Stimulated activated CD8-positive, alpha-beta memory T cell treated with anti-CD3 and anti-CD28 coated beads, Interleukin-12 subunit alpha, Interleukin-12 subunit beta, amount 100 ng/mL, for 24 hours (primary cell): Measurements from ENCODE around the gene ZNF234.
"Not testable (repeated sequence)": the region's sequence is repeated elsewhere in the genome, so short reads cannot be mapped to it uniquely, and the experiment has no call there.

ENCODE experiments used
- DNase-seq: peaks from one replicate; pipeline ENCODE4 v3.0.0-alpha.2; 2020; ENCODE audit errors: extremely low read depth

ZNF234 gene

DNA sequence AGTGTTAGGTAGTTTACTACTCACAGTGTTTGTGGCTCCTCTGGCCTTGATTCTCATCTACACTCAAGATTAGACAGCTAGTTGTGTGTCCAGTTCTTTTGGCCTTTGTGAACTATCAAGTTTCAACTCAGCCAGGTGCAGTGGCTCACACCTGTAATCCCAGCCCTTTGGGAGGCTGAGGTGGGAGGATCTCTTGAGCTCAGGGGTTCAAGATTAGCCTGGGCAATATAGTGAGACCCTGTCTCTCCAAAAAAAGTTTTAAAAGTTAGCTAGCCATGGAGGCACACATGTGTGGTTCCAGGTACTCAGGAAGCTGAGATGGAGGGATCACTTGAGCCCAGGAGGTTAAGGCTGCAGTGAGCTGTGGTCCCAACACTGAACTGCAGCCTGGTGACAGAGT lies 39.6 kb downstream of the ZNF234 start:
- DNase-seq: no peak

DNA sequence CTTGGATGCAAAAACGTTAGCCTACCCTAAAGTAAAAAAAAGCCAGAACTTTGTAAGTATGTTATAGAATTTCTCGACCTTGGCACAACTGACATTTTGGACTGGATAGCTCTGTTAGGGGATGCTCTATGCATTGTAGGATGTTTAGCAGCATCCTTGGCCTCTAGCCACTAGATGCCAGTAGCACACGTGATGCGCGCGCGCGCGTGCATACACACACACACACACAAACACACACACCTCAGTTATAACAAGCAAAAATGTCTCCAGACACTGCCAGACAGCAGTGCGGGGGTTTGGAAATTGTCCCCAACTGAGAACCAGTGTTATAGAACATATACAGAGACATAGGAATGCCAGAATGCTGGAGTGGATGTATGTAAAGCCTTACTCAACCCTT lies 40.8 kb downstream of the ZNF234 start:
- DNase-seq: no peak

DNA sequence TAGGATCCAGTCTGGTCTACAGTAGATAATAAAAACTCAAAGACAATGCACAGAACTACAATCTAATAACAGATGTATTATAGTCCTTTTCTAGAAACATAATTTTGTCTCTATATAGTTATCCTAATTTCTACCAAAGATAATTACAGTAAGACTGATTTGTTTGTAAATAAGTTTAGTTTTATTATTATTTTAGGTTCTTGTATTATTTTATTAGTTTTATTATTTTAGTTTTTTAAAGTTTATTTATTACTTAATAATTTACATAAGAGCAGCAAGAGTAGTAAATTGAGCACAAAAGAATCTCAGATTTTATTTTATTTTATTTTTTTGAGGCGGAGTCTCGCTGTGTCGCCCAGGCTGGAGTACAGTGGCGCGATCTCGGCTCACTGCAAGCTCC lies 48.7 kb downstream of the ZNF234 start:
- no peak for DNase-seq

DNA sequence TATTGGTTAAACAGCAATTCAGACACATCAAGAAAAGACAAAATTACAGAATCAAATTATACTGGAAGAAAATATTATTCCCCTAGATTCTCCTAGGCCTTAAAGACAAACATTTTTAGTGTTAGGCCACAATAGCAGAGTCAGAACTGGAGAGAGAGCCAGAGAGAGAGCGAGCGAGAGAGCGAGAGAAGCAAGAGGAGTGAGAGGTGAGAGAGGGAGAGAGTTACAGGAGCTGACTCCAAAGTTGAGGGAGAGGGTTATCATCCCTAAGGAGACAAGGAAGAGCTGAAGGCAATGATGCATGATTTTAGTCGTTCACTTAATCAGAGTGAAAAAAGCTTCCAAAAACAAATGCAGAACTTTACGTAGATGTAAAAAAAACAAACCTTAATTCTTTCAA lies 50.8 kb downstream of the ZNF234 start:
- DNase-seq: no peak

DNA sequence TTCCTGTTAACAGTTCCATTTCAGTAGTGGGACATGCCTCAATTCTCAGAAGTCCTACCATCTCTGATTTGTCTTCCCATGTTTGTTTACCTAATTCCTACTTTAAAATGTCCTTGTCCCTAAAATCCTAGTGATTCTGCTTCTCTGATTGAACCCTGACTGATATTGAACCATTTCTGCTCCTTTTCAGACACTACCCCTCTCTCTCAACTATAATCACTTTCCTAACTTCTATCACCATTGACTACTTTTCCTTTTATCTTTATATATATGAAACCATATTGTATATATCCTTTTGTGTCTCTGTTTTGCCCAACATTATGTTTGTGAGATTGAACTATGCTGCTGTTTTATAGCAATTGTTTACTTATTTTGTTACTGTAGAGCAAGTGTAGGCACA lies 55.4 kb downstream of the ZNF234 start:
- DNase-seq: no peak

DNA sequence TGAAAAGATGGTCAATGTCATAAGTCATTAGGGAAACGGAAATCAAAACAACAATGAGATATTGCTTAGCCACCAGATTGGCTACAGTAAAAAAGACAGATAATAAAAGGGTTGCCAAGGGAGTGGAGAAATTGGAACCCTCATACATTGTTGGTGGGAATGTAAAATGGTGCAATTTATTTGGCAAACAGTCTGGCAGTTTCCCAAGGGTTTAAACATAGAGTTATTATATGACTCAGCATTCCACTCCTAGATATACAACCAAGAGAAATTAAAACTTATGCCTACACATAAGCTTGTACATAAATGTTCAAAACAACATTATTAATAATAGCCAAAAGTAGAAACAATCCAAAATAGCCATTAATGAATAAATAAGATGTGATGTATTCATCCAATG lies 61.1 kb downstream of the ZNF234 start:
- DNase-seq: no peak

DNA sequence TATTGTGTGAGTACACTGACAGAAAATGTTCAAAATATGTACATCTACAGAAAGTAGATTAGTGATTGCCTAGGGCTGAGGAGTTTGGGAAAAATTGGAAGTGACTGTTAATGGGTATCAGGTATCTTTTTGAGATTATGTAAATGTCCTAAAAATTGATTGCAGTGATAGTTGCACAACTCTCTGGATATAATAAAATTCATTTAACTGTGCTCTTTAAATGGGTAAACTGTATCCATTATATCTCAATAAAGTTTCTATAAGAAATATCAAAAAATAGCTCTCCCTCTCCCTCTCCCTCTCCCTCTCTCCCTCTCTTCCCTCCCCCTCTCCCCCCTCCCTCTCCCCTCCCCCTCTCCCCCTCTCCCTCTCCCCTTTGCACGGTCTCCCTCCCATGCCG lies 61.6 kb downstream of the ZNF234 start:
- DNase-seq: no peak

DNA sequence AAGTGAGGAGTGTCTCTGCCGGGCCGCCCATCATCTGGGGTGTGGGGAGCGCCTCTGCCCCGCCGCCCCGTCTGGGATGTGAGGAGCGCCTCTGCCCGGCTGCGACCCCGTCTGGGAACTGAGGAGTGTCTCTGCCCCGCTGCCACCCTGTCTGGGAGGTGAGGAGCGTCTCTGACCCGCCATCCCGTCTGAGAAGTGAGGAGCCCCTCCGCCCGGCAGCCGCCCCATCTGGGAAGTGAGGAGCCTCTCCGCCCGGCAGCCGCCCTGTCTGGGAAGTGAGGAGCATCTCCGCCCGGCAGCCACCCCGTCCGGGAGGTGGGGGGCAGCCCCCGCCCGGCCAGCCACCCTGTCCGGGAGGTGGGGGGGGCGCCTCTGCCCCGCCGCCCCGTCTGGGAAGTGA lies 62.5 kb downstream of the ZNF234 start:
- DNase-seq: not testable (repeated sequence)

DNA sequence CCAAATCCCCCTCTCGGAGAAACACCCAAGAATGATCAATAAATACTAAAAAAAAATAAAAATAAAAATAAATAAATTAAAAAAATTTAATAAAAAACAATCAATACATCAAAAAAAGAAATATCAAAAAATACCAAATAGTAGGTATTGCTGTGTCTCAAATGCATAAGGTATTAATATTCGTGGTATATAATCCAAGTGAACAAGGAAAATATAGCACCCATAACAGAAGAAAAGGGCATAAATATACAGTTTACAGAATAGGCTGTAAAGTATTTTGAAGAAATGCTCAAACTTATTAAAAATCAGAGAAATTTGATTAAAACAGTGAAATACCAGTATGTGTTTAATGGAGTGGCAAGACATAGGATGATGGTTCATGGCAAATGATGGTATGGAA lies 63.4 kb downstream of the ZNF234 start:
- DNase-seq: no peak

DNA sequence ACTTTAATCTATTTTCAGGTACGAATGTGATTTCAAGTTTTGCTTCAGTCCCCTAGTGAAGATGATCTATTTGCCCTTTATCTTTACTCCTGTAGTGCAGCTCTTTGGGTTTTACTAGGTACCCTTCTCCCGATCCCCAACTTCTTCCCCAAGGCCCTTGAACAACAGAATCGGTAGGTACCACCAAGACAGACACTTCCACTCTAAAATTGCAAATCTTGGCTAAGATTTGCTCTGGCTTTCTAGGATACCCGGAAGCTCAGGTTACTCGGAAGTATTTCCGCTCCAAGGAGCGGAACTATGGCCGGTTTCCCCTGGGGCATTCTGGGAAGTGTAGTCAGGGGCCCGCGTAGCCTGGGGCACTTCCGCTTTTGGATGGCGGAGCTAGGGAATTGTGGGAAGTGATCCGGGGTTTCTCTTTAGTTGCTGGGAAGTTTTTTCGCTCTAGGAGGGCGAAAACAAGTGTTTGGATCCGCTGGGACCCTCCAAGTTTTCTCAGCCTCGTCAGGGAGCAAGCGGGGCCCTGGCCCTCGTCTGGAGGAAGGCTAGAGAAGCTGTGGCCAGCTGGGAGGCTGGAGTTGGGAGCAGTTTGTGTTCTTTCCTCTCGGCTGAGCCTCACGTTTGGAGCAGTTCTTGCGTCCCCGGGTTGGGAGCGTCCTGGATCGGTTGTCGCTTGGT lies 65.9 kb downstream of the ZNF234 start:
- peak; percentile 56 for DNase-seq
